ENCODE data around the gene LMCD1.

Gene LMCD1, protein sequence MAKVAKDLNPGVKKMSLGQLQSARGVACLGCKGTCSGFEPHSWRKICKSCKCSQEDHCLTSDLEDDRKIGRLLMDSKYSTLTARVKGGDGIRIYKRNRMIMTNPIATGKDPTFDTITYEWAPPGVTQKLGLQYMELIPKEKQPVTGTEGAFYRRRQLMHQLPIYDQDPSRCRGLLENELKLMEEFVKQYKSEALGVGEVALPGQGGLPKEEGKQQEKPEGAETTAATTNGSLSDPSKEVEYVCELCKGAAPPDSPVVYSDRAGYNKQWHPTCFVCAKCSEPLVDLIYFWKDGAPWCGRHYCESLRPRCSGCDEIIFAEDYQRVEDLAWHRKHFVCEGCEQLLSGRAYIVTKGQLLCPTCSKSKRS

DNA sequence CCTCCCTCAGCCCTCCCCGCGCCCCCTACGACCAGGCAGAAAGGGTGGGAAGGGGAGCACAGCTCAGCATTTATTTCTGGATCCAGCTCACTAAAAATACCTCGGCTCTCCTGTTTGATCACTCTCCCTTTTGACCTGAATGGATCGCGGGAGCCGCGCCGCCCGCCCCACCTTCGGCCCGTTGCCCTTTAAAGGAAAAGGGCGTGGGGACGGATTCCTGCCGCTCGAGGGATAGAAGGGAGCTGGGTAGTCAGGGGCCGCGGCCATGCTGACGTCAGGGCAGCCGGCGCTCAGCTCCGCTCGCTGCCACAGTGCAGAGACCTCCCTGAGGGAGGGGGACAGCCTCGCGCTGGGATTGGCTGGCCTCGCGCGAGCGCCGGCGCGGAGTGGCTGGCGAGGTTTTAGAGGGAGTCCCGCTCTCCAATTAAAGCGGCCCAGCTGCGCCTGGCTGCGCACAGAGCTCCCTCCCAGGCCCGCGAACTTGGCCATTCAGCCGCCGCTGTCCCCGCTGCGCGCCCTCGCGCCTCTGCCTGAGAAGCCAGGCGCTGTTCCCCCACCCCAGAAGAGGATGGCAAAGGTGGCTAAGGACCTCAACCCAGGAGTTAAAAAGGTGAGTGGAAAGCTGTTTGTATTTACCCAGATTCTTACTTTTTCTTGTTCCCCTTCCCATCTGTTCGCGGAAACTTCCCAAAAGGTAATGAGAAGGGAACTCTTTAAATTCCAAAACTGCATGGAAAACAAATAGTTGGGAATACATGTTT is at the start of gene LMCD1:
Gene LMCD1, plus strand, starts transcription at position 453 of the 761 bp plus-strand sequence. Its CDS starts 116 bp downstream, at position 569.
- peak; percentile 96 for DNase-seq

DNA sequence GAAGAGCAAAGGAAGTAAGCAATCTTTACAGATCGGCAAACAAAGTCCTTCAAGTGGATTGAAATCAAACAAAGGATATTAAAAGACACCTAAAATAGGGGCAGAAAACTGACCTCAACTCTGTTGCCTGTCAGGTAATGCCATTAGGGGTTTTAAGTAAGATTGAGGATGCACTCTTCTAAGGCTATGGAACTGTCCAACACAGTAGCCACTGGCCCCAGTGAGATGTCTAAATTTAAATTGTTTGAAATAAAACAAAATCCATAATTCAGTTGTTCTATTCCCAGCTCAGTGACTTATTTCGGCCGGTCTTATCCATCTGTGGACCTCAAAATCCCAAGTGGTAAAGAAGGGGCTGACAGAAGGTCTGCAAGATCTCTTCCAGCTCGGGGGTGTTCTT is 49.5 kb upstream of the LMCD1 start:
- DNase-seq: no peak

DNA sequence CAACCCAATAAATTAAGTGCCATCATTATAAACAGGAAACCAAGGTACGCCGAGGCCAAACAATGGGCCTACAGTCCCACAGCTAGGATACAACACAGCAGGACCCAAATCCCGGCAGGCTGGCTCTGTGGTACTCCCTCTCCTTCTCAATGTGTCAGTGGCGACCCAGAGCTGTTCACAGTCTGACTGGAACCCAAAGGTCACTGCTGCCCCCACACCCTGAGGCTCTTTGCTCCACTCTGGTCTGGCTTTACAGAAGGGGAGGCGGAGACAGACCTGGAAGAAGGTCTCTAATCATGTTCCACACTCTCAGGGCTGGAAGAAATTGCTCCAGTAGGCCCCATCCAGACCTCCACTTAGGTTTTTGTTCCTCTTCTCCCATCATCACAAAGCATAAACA is 48.5 kb upstream of the LMCD1 start:
- DNase-seq: no peak

DNA sequence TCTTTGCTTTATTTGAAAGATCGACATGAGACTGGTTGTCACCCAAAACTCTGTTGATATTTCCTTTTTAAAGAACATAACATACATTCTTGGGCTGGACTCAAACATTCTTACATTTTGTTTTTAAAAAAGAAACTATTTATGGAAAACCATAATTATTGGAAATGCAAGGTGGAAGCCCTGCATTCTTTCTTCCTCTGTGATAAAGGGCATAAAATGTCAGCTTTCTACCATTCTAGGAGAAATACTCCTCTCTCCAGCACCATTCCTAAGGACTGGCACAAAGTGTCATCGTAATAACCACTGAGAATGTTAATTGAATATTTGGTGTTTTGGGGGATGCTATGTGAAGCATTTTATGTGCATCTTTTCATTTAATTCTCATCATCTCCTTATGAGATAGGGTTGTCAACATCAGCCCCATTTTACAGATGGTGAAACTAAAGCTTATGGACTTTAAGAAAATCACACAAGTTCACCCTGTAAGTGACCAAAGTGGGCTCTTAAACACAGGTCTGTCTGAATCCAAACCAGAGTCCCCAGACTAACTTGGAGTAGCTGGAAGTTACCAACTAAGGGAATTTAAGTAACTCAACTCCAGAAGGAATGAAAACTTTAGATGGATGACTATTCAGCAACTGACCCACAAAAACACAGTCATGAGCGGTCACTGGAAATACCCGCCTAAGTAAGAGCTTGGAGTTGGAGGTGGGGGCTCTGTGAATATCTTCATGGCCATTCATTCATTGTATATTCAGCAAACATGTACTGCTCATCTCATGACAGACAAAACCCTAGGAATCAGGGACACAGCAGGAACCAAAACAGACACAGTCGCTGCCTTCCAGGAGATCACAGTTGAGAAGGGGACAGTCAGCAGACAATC is 45.9 kb upstream of the LMCD1 start:
- peak; percentile 57 for DNase-seq

DNA sequence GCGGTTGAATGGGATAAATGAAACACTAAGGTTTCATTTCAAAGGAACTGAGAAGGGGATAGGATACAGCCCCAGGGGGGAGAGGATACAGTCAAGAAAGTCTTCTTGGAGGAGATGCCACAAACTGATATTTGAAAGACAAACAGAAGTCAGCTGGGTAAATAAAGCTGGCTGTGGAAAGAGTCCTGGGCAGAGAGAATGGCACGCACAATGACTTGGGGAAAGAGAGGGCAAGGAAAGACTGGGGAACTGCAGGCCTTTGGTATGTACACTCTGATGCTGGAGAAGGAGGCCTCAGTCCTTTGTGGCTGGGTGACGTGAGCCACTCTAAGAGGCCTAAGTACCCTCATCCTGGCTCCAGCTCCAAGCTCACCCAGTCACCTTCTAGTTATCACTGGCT is 45.2 kb upstream of the LMCD1 start:
- DNase-seq: no peak

DNA sequence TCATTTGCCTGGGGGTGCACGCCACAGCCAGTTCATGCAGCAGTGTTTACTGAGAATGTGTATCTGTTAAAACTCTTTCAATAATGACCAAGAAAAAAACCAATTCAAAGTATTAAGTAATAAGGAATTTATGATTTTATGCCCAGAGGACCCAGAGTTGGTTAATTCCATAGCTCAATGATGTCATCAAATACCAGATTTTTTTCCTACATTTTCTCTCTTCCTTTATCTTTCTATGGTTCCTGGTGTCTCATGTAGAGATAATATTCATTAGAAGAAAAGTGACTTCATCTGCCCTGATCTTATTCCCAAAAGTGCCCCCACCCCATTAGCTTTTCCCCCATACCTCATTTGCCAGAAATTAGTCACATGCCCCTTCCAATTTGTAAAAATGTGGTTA is 44.6 kb upstream of the LMCD1 start:
- DNase-seq: peak; percentile 73

DNA sequence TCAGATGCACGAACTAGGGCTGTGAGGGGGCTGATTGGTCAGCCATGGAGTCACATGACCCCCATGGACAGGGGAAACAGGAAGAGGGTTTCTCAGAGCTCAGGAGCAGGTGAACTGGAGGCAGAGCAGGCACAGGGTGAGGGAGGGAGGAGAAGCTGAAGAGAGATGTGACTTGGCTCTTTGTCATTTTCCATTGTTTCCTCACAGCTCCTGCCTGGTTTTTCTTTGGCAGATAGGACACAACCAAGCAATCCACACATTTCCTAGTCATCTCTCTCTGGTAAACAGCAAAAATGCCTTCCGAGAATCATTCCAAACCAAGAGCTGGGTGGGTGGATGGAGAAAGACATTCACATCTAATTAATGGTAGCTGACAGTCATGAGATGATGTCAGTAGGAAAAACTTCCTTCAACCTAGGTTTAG is 43.4 kb upstream of the LMCD1 start:
- peak; percentile 87 for DNase-seq

DNA sequence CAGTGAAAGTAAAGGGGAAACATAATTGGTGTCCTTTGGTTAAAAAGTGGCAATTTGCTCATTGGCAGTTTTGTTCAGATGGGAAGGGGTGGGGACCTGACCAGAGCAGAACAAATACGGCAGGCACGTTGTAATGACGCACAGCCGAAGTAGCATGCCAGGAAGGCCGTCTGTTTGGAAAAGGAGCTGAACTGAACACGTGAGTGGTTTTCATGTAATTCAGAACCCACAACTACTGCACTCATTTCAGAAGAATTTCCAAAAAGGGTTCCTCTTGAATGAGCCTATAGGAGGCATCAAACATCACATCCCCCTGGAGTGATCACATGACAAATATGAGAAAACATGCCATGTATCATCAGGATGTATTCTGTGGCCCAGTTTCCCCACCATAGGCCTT is 42.9 kb upstream of the LMCD1 start:
- peak; percentile 93 for DNase-seq

DNA sequence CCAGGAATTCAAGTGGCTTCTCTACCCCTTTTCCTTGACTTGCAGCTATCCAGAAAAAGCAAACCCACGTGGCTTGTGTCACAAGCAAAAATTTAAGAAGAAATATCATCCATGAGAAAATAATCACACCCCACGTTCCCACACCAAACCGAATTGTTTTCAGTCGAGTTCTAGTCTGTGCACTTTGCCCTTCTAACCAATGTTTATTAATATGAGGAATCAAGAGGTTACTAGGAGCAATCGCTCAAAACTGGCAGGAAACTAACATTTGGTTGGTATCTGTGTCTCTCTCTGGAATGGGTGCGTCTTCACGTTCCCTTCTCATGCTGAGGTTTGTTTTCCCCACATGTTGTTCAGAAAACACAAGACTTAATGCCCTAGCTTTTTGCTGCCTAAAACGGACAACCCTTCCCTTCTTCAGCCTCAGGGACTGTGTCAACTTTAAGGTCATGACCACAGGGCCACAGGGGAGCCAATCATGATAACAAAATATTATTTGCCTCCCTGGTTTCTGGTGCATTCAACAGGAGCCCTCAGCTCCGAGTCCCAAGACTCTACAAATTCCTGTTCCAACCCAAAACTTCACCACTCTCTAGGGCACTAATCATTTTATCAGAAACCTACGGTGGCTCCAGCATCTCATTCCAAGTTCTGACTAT is 41.4 kb upstream of the LMCD1 start:
- no peak for DNase-seq

DNA sequence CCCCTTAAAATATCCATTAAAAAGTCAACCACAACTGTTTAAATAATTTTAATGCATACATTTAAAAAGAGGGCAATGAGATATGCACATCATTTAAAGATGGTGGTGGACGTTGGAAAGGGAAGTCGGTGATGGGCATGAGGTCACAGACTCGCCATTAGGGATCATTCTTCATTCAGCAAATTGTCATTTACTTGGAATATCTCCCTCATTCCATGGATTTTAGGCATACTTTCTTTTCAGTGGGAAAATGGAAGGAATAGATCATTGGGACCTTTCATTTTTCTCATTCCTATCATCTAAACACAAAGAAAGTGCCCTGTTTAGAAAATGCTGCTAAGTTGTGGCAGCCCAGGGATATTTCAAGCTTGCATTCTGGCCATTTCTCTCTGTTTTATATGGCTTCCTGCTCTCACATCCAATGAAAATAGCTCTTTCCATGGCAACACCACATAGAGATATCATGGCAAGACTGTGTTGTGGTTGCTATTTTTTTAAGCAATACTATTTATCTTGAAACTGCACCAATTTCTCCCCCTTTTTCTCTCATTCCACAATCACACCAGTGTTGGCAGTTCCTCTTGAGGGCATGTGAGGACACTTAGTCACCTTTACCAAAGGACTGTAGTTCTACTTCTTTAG is 40.7 kb upstream of the LMCD1 start:
- peak; percentile 90 for DNase-seq

DNA sequence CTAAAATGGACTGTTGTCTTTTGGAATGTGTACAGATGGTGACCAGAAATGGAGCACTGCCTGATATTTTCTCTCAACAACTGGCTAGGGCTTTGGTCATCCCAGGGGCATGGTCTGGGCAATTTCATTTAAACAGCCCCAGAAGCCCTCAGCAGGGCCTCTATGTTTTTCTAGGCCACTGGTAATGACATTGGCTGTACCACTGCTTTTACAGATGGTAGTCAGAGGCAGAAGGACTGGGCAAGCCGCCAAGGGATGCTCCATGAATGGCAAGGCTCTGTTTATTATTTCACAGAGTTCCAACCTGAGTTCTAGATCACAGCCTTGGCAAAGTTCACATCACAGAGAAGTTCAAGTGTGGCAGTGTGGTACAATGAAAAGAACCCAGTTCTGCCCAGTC is 37.0 kb upstream of the LMCD1 start:
- no peak for DNase-seq

DNA sequence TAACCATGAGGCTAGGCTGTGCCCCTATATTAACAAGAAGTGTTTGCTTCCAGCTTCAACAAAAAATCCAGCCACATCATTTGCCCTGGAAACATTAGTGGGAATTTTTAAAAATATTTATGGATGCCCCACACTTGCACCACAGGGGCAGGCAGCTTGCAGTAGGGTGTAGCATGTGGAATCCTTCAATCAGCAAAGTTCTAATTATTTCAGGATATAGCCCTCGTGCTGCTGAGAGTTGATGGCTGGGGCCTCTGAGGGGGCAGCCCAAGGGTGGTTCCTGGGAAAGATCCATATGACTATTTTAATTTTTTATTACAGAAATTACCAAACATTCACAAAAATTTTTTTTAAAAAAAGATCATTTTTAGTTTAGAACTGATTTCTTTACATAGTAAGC is 35.1 kb upstream of the LMCD1 start:
- DNase-seq: no peak

DNA sequence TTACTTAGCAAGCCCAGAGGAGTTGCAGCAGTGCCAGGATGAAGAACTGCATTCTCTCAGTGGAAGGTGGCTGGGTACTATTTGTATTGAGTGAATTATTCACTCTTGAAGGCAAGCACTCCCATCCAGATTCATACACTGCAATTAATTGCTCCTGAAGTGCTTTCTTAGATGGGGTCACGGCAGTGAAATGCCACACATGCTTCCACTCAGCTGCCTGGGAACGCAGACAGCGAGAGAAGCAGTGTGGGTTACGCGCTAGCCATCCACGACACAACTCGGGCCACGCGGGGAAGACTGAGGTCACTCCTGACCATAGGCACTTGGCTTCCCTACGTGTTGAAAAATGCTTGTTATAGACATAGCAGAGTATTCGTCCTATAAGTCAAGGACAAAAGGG is 30.8 kb upstream of the LMCD1 start:
- DNase-seq: no peak

DNA sequence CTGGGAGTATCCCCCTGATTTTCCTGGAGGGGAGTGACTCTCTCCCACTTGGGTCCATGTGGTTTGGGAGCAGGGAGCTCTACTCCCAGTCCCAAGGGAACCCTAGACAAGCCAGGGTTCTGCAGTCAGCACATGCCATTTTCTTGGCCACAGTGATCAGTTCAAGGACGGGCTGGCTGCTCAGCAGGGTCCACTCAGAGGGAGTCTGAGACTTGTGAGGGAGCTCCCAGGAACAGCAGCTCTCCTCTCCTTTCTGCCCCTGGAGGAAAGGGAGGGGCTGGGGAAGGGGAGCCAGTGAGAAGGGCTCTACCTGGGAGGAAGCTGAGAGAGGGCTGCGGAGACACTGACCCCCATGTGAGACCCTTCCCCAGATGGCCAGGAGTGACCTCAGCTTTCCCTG is 29.1 kb upstream of the LMCD1 start:
- no peak for DNase-seq

DNA sequence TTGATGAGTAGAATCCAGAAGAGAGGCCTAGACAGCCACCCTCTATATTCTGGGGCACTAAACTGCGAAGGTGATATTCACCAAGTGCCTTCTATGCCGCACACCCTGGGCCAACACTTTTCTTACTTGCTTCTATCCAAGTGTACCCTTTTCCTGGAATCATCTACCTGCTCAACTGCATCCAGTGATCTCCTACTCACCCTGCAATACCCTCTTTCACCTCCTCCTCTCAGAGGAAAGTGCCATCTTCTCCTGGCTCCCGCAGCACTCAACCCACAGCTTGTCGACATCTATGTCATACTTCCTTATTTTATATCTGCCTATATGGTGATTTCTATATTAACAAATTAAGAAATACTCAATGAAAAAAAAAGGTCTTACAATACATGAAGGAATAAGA is 28.6 kb upstream of the LMCD1 start:
- DNase-seq: no peak

DNA sequence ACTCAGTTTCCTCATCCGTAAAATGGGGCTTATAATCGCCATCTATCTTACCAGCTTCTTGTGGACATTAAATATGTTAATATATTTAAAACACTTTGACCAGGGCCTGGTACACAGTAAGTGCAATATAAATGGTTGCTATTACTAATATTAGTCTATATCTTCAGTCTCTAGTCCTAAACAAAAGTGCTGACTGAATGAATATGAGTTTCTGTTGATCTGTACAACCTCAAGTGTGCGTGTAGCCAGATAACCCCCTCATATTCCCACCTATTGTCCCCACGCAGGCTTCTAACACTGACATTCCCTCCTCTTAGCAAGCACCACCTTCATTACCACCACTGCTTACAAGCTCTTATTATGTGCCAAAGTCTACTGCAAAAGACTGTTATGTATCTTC is 27.6 kb upstream of the LMCD1 start:
- no peak for DNase-seq

DNA sequence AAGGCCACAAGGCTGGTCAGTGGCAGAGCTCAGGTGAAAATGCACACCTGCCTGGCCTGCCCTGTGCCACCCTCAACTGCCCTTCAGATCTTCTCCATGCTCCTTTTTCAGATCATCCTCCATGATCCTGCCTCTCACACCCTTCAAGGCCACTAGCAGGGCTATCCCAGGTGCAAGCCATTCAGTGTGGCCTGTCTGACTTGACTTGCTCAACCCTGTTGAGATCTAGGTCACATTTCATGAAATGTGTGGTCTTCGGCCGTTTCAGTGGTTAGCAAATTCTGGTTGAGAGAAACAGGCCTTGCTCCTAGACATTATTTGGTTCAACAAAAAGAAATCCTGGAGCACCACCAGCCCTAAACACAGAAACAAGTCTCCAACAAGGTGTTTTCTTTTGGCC is 26.6 kb upstream of the LMCD1 start:
- DNase-seq: no peak

DNA sequence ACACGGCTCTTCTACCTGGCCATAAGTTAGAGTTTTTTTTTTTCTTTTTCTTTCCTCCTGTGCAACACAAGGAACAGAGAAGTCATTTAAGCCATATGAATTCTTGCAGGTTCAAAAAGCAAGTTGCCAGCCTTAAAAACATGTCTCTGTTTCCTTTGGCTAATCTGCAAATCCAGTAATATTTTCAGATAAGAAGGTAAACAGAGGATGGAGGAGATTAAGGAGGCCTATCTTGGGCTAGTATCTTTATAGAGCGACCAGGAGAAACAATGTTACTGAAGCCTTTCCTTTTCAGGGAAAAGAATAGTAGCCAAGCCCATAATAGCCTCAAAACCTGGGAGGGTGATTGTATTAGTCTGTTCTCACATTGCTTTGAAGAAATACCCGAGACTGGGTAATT is 20.9 kb upstream of the LMCD1 start:
- DNase-seq: no peak

DNA sequence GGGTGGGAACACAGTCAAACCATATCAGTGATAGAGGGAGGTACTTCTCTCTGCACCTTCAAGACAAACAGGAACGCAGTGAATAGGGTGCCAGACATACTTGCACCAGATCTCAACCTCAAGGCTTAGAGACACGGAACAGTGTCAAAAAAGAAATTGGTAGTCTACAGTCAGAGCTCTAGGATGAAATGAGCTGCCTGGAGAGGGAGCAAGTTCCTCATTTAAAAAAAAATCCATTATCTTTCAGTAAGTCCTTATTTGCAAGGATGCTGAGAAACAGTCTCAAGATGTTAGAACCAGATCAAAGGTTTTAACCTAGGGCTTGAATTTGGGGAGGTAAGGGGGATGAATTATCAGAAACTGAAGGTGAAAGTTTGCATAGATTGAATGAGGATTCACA is 20.2 kb upstream of the LMCD1 start:
- DNase-seq: no peak

DNA sequence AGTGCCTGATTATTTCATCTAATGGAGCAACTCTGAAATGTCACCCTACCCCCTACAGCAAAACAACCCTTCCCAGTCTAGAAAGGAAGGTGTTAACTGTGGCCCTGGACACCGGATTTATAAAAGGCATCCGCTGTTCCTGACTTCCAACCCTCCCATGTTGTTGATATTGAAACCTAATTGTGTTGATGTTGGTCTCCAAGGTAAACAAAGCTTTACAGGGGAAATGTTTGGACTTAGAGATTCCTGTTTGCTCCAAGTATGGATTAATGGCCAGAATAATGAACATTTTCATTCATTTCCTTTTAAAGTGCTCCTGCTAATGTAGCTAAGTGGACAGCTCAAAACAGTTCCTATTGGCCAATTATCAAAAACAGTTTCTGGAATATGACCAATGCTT is 19.4 kb upstream of the LMCD1 start:
- DNase-seq: no peak

DNA sequence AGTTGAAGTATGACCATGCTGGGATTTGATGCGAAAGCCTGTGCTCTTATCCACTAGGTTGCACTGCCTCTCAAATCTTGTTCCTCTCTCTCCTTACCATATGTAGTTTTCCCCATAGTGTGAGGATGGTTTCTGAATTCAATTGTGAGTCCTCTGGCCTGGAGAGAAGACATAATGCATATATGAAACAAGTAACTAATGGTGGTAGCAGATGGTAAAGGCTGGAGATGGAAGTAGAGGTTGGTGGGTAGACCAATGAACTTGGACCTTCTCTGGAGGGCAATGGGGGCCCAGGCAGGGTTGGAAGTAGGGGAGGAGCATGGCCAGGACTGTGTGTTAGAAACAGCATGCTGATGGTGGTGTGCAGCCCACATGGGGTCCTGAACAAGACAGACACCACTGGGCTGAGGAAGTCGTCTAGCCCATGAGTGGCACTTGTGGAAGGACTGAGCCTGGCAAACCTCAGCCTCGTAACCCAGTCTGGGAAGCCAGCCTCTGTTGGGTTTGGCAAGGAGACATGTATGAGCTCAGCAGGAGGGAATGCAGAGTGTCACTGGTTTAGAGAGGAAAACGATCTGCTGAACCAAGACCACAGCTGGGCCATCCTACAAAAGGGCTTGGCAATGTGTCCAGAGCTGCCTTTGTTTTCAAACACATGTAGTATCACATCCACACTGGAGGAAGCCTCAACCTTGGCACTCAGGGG is 18.5 kb upstream of the LMCD1 start:
- peak; percentile 96 for DNase-seq
